Skin epidermis (tissue), 12 donors: ENCODE measurements around the gene BOK.
A peak's percentile ranks its signal among the peaks of the same experiment; 100 is the strongest.
"Not testable (repeated sequence)": the region's sequence is repeated elsewhere in the genome, so short reads cannot be mapped to it uniquely, and the experiment has no call there.

Experiments used
- H3K27ac ChIP-seq, 21 experiments: fragments of 200-600 bp; sonication (generic) in 11 of 21; one replicate each; pipeline ENCODE4 v1.5.0; 2020; ENCODE audit warnings: mild to moderate bottlenecking in 3 of 21, inconsistent platforms in 2 of 21, moderate library complexity in 2 of 21
- H3K4me3 ChIP-seq, 7 experiments: fragments of 200-600 bp; sonication (generic) in 2 of 7; one replicate each; pipeline ENCODE4 v1.5.0; 2020; ENCODE audit warnings: inconsistent platforms in 2 of 7, mild to moderate bottlenecking in 2 of 7, moderate library complexity in 1 of 7

BOK gene

GRCh38 chr2:241558532-241559322, at the start of gene BOK:
Gene BOK (plus strand): TSS chr2:241558745. CDS start chr2:241559484, 739 bp downstream.
- peak within 1 kb of the TSS; percentile 49 to 74 (median 61) for H3K4me3 ChIP-seq
- peak within 1 kb of the TSS in 20 of 21 experiments; percentile 48 to 94 (median 81) for H3K27ac ChIP-seq

GRCh38 chr2:241509155-241509784, 49.3 kb upstream of the BOK start:
- Histone ChIP-seq H3K4me3 (peak overlapping the region; percentile 63 to 99 (median 90)), H3K27ac (peak overlapping the region; percentile 65 to 97 (median 91))

GRCh38 chr2:241511091-241511741, 47.3 kb upstream of the BOK start:
- Histone ChIP-seq H3K4me3 (no peak overlapping the region), H3K27ac (no peak overlapping the region)

GRCh38 chr2:241514553-241514952, 44.0 kb upstream of the BOK start:
- no peak overlapping the region for H3K27ac ChIP-seq
- H3K4me3 ChIP-seq: no peak overlapping the region

GRCh38 chr2:241514986-241515737, 43.4 kb upstream of the BOK start:
- Histone ChIP-seq H3K4me3 (no peak overlapping the region), H3K27ac (peak overlapping the region in 1 of 21 experiments; percentile 27)

GRCh38 chr2:241516520-241516965, 42.0 kb upstream of the BOK start:
- Histone ChIP-seq H3K4me3 (no peak overlapping the region), H3K27ac (no peak overlapping the region)

- H3K4me3 ChIP-seq: no peak overlapping the region
- no peak overlapping the region for H3K27ac ChIP-seq
Observed at GRCh38 chr2:241517297-241517696, 41.2 kb upstream of the BOK start.

GRCh38 chr2:241519669-241520068, 38.9 kb upstream of the BOK start:
- Histone ChIP-seq H3K4me3 (no peak overlapping the region), H3K27ac (no peak overlapping the region)

GRCh38 chr2:241522477-241522876, 36.1 kb upstream of the BOK start:
- no peak overlapping the region for H3K4me3 ChIP-seq

GRCh38 chr2:241525818-241526780, 32.4 kb upstream of the BOK start:
- H3K27ac ChIP-seq, H3K4me3 ChIP-seq: not testable (repeated sequence)

More at GRCh38 chr2:241522477-241522876, 36.1 kb upstream of the BOK start:
- no peak overlapping the region for H3K27ac ChIP-seq

- H3K27ac ChIP-seq: no peak overlapping the region
Observed at GRCh38 chr2:241530571-241530970, 28.0 kb upstream of the BOK start.

GRCh38 chr2:241531161-241531722, 27.3 kb upstream of the BOK start:
- Histone ChIP-seq H3K27ac (no peak overlapping the region), H3K4me3 (no peak overlapping the region)

More at GRCh38 chr2:241530571-241530970, 28.0 kb upstream of the BOK start:
- no peak overlapping the region for H3K4me3 ChIP-seq

- Histone ChIP-seq H3K27ac (no peak overlapping the region), H3K4me3 (no peak overlapping the region)
Observed at GRCh38 chr2:241532168-241532567, 26.4 kb upstream of the BOK start.

GRCh38 chr2:241532733-241533601, 25.6 kb upstream of the BOK start:
- Histone ChIP-seq H3K27ac (no peak overlapping the region), H3K4me3 (no peak overlapping the region)

- H3K4me3 ChIP-seq: no peak overlapping the region
- no peak overlapping the region for H3K27ac ChIP-seq
Observed at GRCh38 chr2:241534293-241534692, 24.3 kb upstream of the BOK start.

- H3K27ac ChIP-seq: no peak overlapping the region
- no peak overlapping the region for H3K4me3 ChIP-seq
Observed at GRCh38 chr2:241534701-241535375, 23.7 kb upstream of the BOK start.
